Activated CD8-positive, alpha-beta memory T cell treated with anti-CD3 and anti-CD28 coated beads for 36 hours (primary cell): Measurements from ENCODE around the gene CBLN2. TPM values are rescaled to one million over a fixed set of nuclear protein-coding genes. Genes with fewer than 3 reads are reported as not detected.

Experiments
- CTCF ChIA-PET: fragments of 350-600 bp; sonication (Branson Sonifier 250); formaldehyde crosslinking; loops from one replicate; lab custom pipeline; 2021; ENCODE audit warnings: antibody characterized with exemption; lab: Charles Lee
- POLR2A ChIA-PET: fragments of 350-600 bp; sonication (Branson Sonifier 250); formaldehyde crosslinking; loops from one replicate; lab custom pipeline; 2021; ENCODE audit warnings: antibody characterized with exemption; lab: Charles Lee
- total RNA-seq, 2 experiments: library from RNA; stranded (reverse); gene quantifications; one replicate each; pipeline ENCODE4 v1.2.3, GENCODE V29; 2021

CBLN2 gene
- not detected for total RNA-seq

DNA sequence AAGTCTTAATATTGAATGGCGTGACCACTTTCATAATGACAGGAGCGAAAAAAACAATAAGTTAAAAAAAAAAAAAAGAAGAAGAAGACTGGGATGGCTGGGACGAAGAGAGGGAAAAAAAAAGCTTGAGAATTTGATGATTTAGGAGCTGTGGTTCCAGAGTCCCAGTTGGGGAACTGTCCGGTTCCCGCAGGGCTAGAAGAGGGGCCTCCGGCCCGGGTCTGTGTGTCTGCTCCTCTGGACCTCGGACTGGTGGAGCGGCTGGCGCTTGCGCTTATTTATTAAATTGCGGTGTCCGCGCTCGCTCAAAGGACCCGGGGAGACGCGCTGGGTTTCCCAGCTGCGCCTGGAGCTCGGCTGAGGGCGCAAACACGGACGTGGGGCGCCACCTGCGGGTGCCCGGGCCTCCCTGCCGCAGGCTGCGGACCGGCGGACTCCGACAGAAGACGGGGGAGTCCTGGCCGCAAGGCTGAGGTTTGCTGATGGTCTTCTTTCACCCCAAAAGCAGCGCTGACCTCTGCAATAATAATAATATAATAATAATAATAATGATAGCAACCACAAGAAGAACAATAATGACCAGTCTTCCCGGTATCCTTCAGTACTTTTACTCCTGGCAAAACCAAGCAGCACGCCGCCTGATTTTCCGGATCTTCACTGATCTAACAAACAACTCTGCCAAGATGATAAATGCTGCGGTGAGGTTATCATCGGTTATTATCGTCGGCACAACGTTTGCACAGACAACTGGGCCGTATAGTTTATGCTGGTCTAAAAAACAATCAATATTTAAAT is at the start of gene CBLN2:
Gene CBLN2, minus strand, starts transcription at position 251 of the 795 bp plus-strand sequence. CDS start 2,182 bp downstream, outside the sequence.
- CTCF ChIA-PET: no interaction called here
- POLR2A ChIA-PET: no interaction called here

DNA sequence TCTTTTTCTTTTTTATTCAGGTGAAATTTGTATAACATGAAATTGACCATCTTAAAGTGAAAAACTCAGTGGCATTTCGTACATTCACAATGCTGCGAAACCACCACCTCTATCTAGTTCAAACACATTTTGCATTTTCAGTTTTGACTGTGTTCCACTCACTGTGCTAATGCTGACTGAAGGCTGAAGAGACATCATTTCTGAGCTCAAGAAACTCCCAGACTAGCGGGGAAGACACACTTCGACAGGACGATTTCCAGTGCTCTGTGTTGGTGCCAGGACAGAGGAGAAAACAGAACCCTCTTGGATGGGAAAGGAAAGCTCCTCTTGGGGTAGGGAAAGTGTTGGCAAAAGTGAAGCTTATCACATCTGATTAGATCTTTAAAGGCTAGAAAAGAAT is 44.2 kb upstream of the CBLN2 start:
- ChIA-PET CTCF (no interaction called here), POLR2A (no interaction called here)

DNA sequence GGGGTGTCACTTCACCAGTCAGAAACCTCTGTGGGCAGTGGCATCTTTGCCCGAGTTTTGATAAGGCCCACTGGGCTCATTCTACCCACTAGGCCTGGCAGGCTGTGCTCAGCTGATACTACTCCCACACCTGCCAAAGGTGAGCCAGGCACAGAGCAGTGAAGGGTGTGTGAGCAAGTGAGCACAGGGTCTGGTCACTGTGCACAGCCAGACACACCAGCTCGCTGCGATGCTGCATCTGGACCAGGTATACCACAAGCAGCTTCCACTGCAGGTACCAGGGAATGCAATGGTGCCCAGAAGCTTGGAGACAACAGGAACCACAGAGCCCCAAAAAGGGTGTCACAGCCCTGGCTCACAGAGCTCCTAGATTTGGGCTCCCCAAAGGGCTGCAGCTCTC is 40.6 kb upstream of the CBLN2 start:
- POLR2A ChIA-PET: no interaction called here
- CTCF ChIA-PET: no interaction called here

DNA sequence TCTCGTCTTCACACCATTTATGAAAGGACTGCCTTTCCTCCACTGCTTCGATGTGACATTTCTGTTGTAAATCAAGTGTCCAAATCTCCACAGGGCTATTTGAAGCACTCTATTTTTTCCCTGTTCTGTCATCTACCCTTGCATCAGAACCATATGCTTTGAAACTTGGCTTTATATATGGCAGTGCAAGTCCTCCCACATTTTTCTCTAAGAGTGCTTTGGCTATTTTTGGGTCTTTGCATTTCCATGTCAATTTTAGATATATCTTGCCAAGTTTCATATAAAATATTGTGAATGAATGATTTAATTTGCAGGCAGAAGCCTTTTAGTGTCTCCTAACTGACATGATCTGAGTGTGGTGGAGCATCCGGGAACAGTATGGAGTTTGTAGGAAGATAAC is 37.8 kb upstream of the CBLN2 start:
- ChIA-PET CTCF (no interaction called here), POLR2A (no interaction called here)

DNA sequence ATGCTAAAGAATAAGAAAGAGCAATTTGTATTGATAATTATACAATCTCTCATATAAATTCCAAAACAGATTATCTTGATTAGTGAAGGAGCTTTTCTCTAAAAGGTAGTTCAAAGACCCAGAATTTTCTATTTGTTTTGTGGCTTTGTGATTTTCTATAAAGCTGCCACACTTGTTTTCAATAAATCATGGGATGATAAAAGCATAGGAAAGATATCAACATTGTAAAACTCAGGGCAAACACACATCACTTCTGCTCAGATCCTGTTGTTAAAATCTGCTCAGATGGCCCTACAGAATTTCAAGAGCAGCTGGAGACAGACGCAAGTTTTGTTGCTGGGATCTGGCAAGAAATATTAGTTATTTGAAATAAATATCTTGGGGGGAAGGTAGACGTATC is 28.8 kb upstream of the CBLN2 start:
- ChIA-PET CTCF (no interaction called here), POLR2A (no interaction called here)

DNA sequence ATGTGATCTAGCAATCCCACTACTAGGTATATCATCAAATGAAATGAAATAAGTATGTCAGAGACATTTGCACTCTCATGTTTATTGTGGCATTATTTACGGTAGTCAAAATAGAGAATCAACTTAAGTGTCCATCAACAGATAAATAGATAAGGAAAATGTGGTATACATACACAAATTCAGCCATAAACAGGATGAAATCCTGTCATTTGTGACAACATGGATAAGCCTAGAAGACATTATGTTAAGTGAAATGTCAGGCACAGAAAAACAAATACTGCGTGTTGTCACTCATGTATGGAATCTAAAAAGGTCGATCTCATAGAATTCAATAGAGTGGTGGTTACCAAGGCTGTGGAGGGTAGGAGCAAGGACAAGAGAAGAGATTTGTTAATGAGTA is 22.1 kb upstream of the CBLN2 start:
- POLR2A ChIA-PET: no interaction called here

DNA sequence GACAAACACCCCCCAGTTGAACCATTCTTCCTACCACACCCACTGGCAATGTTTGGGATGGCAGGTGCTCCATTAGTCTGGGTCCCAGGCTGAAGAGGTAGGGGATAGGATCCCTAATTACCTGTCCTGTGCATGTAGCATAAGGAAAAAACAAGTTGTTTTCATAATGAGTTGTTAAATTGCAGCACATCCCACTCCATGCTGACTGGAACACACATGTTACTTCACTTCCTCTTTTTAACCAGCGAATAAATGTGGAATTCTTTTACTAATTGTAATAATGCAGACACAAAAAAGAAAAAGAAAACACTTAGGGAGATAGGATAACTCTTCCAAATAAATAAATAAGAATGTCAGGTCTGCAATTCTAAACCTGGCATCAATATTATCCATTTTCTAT is 11.8 kb upstream of the CBLN2 start:
- ChIA-PET POLR2A (no interaction called here), CTCF (no interaction called here)

More for the DNA sequence above, 22.1 kb upstream of the CBLN2 start:
- CTCF ChIA-PET: no interaction called here

DNA sequence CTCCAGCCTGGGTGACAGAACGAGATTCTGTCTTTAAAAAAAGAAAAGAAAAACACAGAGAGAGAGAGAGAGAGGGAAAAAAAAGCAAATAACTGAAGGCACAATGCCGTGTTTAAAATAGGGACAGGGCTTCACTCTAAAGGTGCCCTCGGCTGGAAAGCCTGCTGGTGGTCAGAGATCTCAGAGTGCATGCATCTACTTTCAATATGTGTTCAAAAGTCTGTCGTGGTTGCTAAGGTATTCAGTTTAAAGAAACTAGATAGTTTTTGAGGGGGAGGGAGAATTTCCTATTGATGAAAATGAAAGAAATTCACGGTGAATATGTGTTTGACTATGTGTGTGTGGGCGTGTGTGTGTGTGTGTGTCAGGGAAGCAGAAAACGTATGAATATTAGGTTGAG is 11.0 kb upstream of the CBLN2 start:
- ChIA-PET POLR2A (no interaction called here), CTCF (no interaction called here)

DNA sequence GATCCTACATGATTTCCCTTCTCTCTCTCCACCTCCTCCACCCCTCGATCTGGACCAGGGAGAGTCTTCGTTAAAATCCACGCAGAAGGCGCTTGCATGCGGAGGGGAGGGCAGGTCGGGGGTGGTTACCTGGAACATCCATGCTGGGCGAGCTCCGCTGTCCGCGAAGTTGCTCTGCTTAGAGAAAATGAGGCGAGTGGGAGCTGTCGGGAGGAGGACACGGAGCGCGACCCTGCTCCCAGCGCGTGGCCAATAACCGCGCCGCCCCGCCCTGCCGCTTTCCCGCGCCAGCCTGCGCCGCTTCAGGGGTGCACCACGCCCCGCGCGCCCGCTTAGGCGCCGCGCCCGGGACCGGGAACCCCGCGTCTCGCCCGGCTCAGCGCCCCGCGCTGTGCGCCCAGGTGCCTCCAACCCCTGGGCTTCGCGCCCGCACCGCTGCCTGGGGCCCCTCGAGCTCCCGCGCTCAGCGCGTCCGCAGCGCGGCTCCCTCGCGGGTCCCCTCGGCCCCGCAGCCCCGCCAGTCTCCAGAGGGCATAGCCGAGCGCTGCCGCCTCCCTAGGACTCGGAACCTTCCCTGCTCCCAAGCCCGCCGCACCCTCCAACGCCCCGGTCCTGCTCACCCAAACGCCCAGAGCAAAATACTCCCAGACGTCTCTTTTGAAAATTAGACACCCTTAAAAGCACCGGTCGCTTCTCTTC is 636 bp downstream of the CBLN2 start:
- ChIA-PET CTCF (no interaction called here), POLR2A (no interaction called here)

DNA sequence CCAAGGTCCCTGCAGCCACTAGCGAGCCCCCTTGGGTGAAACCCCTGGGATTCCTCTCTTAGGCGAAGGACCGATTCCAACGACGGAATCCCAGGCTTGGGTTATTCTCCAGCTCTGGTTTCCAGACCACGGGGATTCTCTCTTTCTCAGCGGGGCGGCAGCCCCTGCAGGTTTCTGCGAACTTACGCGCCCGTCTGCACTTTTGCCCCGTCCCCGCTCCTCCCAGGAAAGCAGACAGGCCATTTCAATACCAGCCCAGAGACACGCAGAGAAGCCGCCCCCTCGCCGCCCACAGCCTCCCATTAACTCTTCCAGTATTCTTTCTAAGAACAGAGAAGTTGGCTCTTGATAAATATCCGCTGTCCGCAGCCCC is 1.2 kb downstream of the CBLN2 start:
- ChIA-PET POLR2A (no interaction called here), CTCF (interaction anchor here (0.6 kb wide), 1 partner anchor 353 kb away, joined by 5 read pairs; no protein-coding TSS in a partner anchor)

DNA sequence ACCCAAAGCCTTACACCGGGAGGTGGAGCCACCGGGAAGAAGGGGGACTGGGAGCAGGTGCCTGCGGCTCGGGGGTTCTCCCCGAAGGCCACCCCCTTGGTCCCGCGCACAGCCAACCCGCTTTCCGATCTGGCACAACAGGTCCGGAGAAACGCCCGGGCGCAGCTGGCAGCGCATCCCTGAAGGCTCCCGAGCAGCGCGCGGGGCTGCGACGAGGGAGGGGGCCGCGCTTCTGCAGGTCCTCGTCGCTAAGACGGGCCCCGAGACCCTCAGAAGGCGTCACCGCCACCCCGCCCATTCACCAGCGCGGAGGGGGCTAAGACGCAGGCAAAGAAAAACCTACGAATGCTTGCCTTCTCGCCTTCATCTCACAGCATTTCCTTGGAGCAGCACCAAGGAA is 1.8 kb downstream of the CBLN2 start:
- ChIA-PET POLR2A (no interaction called here), CTCF (interaction anchor here (0.6 kb wide), 1 partner anchor 353 kb away, joined by 5 read pairs; no protein-coding TSS in a partner anchor)

DNA sequence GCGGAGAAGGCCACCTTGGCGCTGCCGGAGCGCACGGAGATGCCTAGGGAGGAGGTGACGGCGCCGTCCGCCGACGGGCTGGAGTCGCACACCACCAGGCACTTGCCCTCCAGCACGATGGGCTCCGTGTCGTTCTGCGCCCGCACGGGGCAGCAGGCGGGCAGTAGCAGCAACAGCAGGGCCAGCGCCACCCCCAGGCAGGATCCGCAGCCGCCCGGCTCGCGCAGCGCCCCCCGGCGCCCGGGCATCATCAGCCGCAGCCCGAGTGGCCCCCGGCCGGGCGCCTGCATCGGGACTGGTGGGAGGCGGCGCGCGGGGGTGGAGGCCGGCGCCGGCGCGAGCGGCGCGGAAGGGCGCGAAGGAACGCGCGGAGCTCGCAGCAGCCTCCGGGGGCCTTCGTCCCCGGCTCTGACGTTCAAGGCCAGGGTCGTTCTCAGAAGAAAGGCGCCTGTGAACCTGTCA is 2.2 kb downstream of the CBLN2 start:
- ChIA-PET POLR2A (no interaction called here), CTCF (no interaction called here)

DNA sequence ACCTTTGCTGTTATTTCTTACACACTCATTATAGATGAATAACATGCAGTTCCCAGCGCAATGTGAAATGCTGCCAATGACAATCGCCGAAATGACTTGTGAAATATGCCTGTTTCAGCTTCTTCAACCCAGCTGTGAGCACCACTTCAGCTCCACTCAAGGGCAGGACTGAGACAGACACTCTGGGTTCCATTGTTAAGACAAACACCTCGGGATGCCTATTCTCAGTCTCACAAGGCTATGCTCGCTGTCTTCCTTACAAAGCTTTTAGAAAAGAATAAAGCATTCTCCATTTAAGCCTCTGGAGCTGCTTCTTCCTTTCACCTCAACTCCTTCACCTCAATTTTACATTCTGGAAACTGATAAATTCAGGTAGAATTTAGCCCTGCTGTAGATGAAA is 4.2 kb downstream of the CBLN2 start:
- ChIA-PET POLR2A (no interaction called here), CTCF (no interaction called here)

DNA sequence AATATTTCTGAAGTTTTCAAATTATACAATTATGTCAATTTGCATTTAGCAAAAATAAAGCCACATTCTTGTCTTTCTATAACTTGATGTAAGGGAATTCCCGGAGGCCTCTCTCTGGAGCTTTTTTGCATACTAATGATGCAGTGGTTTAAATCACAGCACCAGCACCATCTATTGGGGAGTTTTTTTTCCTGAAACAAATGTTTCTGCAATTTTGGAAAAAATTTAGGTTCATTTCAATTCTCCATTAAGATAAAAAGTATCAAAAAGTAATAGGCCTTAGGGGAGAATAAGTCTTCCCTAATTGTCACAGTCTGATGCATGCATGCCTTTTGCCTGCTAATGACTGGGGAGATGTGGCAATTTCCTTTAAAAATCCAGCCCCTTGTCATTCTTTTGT is 13.5 kb downstream of the CBLN2 start:
- POLR2A ChIA-PET: no interaction called here
- CTCF ChIA-PET: no interaction called here

DNA sequence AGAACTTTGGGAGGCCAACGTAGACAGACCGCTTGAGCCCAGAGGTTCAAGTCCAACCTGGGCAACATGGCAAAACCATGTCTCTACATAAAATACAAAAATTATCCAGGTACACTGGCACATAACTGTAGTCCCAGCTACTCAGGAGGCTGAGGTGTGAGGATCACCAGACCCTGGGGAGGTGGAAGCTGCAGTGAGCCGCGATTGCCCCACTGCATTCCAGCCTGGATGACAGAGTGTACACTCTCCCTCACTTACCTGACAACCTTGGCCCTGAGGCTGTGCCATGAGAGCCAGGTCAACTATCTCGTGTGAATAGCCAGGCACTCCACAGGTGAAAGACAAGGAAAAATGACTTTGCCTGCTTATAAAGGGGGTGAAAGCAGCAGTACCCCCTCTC is 39.3 kb downstream of the CBLN2 start:
- ChIA-PET CTCF (no interaction called here), POLR2A (no interaction called here)

DNA sequence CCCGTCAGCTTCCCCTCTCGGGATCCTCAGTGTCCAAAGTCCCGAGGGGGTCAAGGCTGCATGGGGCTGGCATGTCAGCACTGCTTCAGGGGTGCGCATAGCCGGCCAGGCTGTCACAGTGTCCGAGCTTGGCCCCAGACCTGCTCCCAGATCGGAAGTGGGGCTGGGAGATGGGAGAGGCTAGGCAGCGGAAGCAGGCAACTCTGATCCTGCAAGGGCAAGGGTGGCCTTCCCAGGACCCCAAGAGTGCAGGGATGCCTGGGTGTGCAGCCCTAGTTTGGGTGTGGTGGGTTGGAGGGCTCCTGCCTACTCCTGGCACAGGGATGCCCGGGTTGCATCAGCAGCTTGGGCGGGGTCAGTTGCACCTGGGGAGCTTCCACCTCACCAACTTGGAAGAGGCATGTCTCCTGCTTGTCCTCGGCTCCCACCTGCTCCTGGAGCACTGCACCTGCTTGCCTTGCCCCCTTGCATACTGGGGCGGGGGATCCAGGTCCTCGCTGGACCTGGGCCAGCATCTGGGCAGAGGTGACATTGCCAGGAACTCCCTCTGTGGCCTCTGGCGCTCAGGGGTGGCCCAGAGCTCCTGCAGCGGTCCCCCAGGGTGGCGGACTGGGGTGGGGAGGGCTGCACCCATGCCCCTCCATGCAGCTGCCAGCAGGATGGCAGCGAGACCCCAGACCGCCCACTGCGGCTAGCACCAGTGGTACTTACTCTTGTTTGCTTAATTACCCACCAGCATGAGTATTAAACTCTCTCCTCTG is 41.3 kb downstream of the CBLN2 start:
- ChIA-PET CTCF (no interaction called here), POLR2A (no interaction called here)

DNA sequence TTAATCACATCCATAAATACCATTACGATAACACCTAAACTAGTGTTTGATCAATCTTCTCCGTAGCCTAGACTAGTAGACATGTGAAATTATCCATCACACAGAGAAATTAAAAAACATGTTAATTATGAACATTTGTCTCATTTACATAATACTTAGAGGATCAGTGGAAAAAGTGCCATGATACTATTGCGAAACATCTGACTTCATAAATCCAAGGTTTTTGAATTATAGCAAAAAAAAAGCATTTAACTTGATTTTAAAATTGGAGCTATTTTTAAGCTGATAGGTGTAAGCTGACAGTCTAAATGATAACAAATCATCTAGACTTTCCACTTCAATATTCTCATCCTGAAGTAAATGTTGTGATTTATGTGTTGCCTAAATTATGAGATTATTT is 51.6 kb downstream of the CBLN2 start:
- ChIA-PET CTCF (no interaction called here), POLR2A (no interaction called here)
